Gastroesophageal sphincter (tissue), 4 donors: ENCODE measurements around the gene KHDC1. TPM values are rescaled to one million over a fixed set of nuclear protein-coding genes. Genes with fewer than 3 reads are reported as not detected.
"Not testable (repeated sequence)": the region's sequence is repeated elsewhere in the genome, so short reads cannot be mapped to it uniquely, and the experiment has no call there.

Experiments used
- ATAC-seq: fragments of 150-250 bp; one replicate; pipeline ENCODE4 v1.9.1; 2016; ENCODE audit warnings: mild to moderate bottlenecking, moderate library complexity
- H3K27ac ChIP-seq, 4 donors: fragments of 200-600 bp; sonication (generic) in 3 of 4; 1 replicate in 3 of 4; 2 replicates in 1 of 4; pipeline ENCODE4 v1.5.1; 2016 to 2019
- H3K27me3 ChIP-seq: fragments of 200-600 bp; sonication (generic); one replicate; pipeline ENCODE4 v1.5.1; 2019
- H3K36me3 ChIP-seq, 2 donors: fragments of 200-600 bp; sonication (generic); one replicate each; pipeline ENCODE4 v1.5.1; 2019; ENCODE audit warnings: control low read depth in 1 of 2
- H3K4me1 ChIP-seq, 3 donors: fragments of 200-600 bp; sonication (generic); 1 replicate in 2 of 3; 2 replicates in 1 of 3; pipeline ENCODE4 v1.5.1; 2016 to 2019; ENCODE audit warnings: control low read depth in 2 of 3
- H3K4me3 ChIP-seq, 2 donors: fragments of 200-600 bp; sonication (generic); one replicate each; pipeline ENCODE4 v1.5.1; 2019; ENCODE audit warnings: mild to moderate bottlenecking in 1 of 2, moderate library complexity in 1 of 2
- H3K9me3 ChIP-seq, 3 donors: fragments of 200-600 bp; sonication (generic); one replicate each; pipeline ENCODE4 v1.5.1; 2017 to 2019; ENCODE audit warnings: control low read depth in 2 of 3
- CTCF ChIP-seq, 4 experiments: fragments of 200-600 bp in 2 of 4; fragments of 450-650 bp in 2 of 4; sonication (generic) in 1 of 4; IDR thresholded peaks; one replicate each; pipeline ENCODE4 v1.5.1; 2017 to 2019; ENCODE audit warnings: antibody characterized with exemption in 4 of 4, mild to moderate bottlenecking in 2 of 4, moderate library complexity in 2 of 4
- EP300 ChIP-seq: sonication (generic); formaldehyde crosslinking; IDR thresholded peaks from one replicate; pipeline ENCODE4 v1.6.1; 2017; ENCODE audit warnings: antibody characterized with exemption, mild to moderate bottlenecking
- POLR2A ChIP-seq, 2 donors: fragments of 450-650 bp; IDR thresholded peaks; one replicate each; pipeline ENCODE4 v1.6.1; 2017; ENCODE audit warnings: antibody characterized with exemption in 2 of 2, mild to moderate bottlenecking in 2 of 2, moderate library complexity in 1 of 2
- POLR2AphosphoS5 ChIP-seq: sonication (generic); formaldehyde crosslinking; IDR thresholded peaks from one replicate; pipeline ENCODE4 v1.6.1; 2017; ENCODE audit warnings: antibody characterized with exemption
- WGBS, 2 donors: methylation state at CpG; one replicate each; pipeline ENCODE4 v1.1.5; 2018; ENCODE audit warnings: low coverage in 1 of 2; 5-methylcytosine and 5-hydroxymethylcytosine counted together
- small RNA-seq, 4 donors: library from RNA; depleted of rRNA; stranded (forward); fragments of <200 nt; gene quantifications; one replicate each; pipeline ENCODE3, GENCODE V24; 2016
- total RNA-seq, 4 donors: library from RNA; depleted of rRNA; stranded (reverse); fragments of >200 nt; gene quantifications; one replicate each; pipeline ENCODE4 v1.1.0, GENCODE V29; 2016

The KHDC1 gene
- total RNA-seq, 4 donors from 2014 or later, result 0.93 to 1.9 (median 1.4) TPM

- no peaks in the 10 kb centered on the region for H3K27me3 ChIP-seq
- WGBS, 2 donors, result 79 to 82% methylated on average over 3 of the region's 3 CpGs
- no peaks in the 10 kb centered on the region for H3K9me3 ChIP-seq
- H3K4me1 ChIP-seq, result no peaks in the 10 kb centered on the region
- H3K27ac ChIP-seq, result no peak overlapping the region
- H3K36me3 ChIP-seq, result peaks cover 0 to under 1% of the 10 kb centered on the region in 2 donors
- no peak for ATAC-seq
- H3K4me3 ChIP-seq, result no peak overlapping the region
- no peak for TF ChIP-seq POLR2A (IDR thresholded peaks at IDR 0.05)
- TF ChIP-seq POLR2AphosphoS5, result no peak
- no peak for TF ChIP-seq EP300
- TF ChIP-seq CTCF (IDR thresholded peaks at IDR 0.05), result no peak
These were observed 62.7 kb downstream of the KHDC1 start for GRCh38 chr6:73200247-73200646.

GRCh38 chr6:73194744-73195143 is 68.3 kb downstream of the KHDC1 start:
- Histone ChIP-seq H3K27me3 (no peaks in the 10 kb centered on the region), H3K36me3 (peaks cover 0 to 8% of the 10 kb centered on the region in 2 donors), H3K27ac (no peak overlapping the region), H3K4me3 (no peak overlapping the region), H3K4me1 (no peaks in the 10 kb centered on the region), H3K9me3 (no peaks in the 10 kb centered on the region)
- WGBS, 2 donors, result 89 to 92% methylated on average over 2 to 4 of the region's 7 CpGs
- ATAC-seq, result no peak
- TF ChIP-seq EP300, result no peak
- TF ChIP-seq POLR2A (IDR thresholded peaks at IDR 0.05), result no peak
- TF ChIP-seq CTCF (IDR thresholded peaks at IDR 0.05), result no peak
- TF ChIP-seq POLR2AphosphoS5, result no peak

- not testable (repeated sequence) for H3K9me3 ChIP-seq, H3K4me1 ChIP-seq, H3K27ac ChIP-seq, H3K27me3 ChIP-seq, ATAC-seq, H3K4me3 ChIP-seq, H3K36me3 ChIP-seq
- WGBS, 2 donors, result 96 to 100% methylated on average over 1 of the region's 4 CpGs
These were observed 69.7 kb downstream of the KHDC1 start for GRCh38 chr6:73193302-73193701.

Small RNA genes lying within 50 kb of the gene (small RNA-seq; reads per million reads assigned to genes)
- 0 reads per million in 4 donors for gene RPSAP41

Other genes with a start within 250 kb of the KHDC1 start
- not detected for gene KHDC1L, start 37.7 kb downstream of the KHDC1 start, total RNA-seq
- gene DPPA5, start 91.1 kb upstream of the KHDC1 start, total RNA-seq, result not detected
- not detected for gene KHDC3L, start 99.5 kb upstream of the KHDC1 start, total RNA-seq
- gene OOEP, start 106.7 kb upstream of the KHDC1 start, total RNA-seq, result not detected
- gene DDX43, start 131.6 kb upstream of the KHDC1 start, total RNA-seq, result 1 to 10 TPM in 3 of 4 donors, under 1 TPM in 1; 0.62 to 7.9 (median 2.8) TPM
- gene CGAS, start 189.1 kb upstream of the KHDC1 start, total RNA-seq, result 1 to 10 TPM; 3.4 to 5.5 (median 4.4) TPM
- 10 to 100 TPM; 25.2 to 30.3 (median 29.4) TPM for gene MTO1, start 198.5 kb upstream of the KHDC1 start, total RNA-seq